HG02852 (cell line): Measurements from ENCODE around the gene GPR157.
"Not testable (repeated sequence)": the region's sequence is repeated elsewhere in the genome, so short reads cannot be mapped to it uniquely, and the experiment has no call there.

Source experiments
- ATAC-seq: cut with Tn5 transposase; IDR thresholded peaks from one replicate; pipeline ENCODE4 v1.9.1; 2021; ENCODE audit warnings: mild to moderate bottlenecking, moderate library complexity; ENCODE audit not compliant: unreplicated experiment

Gene GPR157, protein sequence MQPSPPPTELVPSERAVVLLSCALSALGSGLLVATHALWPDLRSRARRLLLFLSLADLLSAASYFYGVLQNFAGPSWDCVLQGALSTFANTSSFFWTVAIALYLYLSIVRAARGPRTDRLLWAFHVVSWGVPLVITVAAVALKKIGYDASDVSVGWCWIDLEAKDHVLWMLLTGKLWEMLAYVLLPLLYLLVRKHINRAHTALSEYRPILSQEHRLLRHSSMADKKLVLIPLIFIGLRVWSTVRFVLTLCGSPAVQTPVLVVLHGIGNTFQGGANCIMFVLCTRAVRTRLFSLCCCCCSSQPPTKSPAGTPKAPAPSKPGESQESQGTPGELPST

DNA sequence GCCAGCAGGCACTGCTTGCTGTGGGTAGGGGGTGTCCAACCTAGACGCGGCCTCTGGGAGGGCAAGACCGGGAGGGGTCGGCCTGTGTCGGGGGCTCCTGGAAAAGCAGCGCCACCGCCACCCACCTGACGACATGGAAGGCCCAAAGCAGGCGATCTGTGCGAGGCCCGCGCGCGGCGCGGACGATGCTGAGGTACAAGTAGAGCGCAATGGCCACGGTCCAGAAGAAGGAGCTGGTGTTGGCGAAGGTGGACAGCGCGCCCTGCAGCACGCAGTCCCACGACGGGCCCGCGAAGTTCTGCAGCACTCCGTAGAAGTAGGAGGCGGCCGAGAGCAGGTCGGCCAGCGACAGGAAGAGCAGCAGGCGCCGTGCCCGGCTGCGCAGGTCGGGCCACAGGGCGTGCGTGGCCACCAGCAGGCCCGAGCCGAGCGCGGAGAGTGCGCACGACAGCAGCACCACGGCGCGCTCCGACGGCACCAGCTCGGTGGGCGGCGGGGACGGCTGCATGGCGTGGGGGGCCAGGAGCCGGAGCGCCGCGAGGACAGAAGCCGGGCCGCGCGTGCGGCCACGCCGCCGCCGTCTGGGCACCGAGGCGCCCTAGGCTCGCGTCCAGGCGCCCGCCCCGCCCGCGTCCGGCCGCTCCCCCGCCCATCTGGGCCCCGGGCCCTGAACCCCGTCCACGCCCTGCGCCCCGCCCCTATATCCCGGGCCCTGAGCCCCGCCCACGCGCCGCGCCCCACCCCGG is at the start of gene GPR157:
TSS of gene GPR157 (minus strand) at position 583 of the 746 bp plus-strand sequence. CDS start at position 508, 75 bp downstream.
- ATAC-seq: peak; percentile 50

DNA sequence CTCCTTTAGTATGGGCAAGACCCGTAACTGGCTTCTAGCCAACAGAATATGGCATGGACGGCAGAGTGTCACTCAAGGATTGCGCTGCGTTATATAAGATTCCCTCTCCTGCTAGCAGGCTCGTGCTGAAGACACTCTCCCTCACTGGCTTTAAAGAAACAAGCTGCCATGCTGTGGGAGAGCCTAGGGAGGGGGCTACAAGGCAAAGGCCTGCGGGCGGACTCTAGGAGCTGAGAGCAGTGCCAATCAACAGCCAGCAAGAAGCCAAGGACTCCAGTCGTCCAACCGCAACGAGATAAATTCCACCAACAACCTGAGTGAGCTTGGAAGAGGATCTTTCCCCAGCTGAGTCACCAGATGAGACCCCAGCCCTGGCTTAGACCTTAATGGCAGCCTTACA is 45.9 kb upstream of the GPR157 start:
- no peak for ATAC-seq

DNA sequence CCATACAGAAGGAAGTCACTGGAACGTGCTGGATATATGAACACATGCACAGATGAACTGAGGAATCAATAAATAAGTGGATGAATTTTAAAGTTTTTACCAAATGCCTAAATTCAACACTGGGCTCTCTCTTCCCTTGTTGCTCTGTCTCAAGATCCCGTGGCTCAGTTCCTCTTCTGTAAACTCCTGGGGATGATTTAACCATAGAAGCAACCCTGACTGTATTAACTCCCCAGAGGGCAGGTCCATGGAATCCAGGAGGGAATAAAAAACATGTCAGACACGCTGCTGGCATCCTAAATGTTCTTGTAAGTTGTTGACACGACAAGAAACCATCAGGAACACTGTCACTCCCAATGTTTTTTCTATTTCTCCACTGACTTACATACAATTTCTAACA is 45.3 kb upstream of the GPR157 start:
- no peak for ATAC-seq

DNA sequence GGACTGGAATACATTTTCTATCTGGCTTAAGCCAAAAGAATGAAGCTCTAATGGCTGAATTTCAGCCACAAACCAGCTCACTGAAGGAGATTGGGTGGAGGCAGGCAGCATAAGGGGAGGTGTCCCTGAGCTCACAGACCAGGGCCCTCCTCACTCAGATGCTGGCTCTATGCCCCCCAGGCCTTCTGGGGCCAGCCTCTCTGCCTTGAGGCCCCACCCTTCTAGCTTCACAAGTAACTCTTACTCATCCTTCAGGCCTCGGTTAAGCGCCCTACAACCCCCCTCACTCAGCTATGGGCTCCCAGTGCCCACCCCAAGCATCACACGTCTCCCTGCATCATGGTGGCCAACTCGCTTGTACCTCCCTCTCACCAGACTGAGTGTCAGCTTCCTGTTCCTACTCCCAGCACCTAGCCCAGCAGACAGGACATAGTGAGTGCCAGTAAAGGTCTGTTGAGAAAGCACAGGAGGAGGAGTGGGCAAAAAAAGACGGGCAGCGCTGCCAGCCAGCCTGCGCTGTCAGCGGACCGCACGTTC is 40.8 kb upstream of the GPR157 start:
- no peak for ATAC-seq

DNA sequence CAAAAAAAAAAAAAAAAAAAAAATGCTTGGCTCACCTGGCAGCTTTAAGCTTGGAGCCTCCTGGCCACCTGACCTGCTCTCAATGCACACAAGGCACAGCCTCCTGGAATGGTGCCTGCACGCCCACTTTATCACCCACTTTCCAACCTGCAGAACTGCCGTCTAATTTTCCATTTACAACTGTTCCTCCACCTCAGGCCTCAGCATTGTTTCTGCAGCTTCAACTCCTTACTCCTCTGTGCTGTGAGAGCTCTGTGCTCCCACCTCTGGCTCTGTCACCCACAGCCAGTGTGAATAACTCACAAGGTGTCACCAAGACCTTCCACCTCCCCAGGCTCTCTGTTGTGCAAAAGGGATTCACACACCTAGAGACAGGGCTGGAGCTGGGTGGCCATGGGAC is 38.7 kb upstream of the GPR157 start:
- ATAC-seq: no peak

DNA sequence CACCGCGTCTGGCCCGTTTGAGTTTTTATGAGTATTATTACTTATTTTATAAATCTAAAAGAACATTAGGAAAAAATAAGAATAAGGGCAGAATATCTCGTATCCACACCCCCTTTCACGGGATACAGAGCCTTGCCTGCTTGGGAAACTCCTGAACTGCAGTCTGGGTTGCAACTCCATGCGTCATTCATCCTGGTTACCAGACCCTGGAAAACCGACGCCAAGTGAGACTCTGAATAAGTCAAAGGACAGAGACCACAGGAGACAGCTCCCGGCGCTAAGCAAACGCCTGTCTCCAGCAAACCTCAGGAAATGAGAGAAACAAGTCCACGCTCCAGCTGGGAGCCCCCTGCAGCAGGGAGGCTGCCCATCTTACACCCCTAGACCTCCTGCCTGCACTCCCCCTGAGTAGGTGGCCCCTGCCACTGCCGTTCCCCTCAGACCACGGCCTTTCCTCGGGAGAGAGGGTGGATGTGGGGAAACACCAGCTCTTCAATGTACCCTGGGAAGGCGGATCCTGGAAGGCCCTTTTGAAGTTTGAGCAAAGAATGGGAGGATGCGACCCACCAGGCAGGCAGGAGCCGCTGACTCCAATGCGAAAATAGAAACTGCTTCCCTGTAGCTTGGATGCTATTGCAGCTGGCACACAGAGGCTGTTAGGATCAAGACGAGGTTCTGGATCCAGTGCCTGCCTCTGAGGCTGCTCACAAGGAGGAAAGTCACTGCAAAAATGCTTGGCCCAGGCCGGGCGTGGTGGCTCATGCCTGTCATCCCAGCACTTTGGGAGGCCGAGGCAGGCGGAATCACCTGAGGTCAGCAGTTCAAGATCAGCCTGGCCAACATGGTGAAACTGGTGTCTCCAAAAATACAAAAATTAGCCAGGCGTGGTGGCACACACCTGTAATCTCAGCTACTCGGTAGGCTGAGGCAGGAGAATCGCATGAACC is 37.7 kb upstream of the GPR157 start:
- no peak for ATAC-seq

DNA sequence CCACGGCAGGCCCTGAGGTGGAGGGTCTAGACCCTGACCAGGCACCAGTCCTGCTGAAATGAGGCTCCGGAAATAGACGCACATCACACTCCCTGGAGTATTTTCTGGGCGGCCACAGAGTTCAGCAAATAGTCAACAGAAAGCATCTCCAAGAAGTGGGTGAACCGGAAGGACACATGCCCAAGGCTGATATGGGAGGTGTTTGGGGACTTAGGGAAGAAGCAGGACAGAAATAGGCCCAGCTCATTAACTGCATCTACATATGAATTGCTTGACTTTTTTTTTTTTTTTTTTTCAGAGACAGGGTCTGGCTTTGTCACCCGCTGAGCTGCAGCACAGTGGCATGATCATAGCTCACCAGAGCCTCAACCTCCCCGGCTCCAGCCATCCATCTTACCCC is 36.5 kb upstream of the GPR157 start:
- no peak for ATAC-seq

DNA sequence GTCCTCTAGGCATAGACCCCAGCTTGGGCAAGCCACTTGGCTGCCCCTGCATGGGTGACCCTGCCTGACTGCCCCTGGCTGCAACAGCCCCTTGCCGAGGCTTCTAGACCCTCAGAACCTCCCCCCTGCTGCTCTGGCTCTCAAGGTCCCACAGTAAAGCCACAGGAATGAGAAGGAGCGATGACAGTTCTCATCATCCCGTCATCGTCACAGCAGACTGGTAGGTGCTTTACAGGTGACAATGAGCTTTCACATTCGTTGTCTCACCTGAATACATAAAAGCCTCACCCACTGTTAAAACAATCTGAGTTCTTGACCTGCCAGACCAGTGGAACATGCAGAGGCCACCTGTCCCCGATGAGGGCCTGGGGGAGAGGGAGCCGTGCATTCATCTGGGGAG is 36.0 kb upstream of the GPR157 start:
- no peak for ATAC-seq

DNA sequence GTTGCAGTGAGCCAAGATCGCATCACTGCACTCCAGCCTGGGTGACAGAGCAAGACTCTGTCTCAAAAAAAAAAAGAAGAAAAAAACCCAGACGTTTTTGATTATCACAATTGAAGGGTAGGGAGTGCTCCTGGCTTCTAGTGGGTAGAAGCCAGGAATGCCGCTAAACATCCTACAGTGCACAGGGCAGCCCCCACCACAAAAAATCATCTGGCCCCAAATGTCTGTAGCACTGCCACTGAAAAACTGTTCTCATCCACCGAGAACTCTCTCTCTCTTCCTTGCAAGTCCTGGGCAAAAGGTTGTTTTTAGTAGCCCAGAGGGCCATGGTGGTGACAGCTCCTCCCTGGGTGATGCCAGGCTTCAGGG is 35.6 kb upstream of the GPR157 start:
- no peak for ATAC-seq

DNA sequence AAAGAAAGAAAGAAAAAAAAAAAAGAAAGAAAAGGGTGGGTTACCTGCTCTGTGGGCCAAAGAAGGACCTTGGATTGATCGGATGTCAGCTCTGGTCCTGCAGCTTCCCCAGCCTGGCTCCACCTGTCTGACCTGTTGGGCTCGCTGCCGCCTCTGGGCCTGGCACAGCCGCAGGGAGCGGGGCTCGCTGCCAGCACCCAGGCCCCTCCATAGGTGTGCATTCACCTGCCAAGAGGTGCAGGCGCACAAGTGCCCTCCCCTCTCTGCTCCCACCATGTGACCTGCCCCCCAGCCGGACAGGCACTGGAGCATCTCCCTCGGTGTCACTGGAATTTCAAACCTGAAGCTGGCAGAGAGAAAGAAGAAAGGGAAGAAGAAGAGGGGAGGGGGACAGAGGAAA is 33.1 kb upstream of the GPR157 start:
- no peak for ATAC-seq

DNA sequence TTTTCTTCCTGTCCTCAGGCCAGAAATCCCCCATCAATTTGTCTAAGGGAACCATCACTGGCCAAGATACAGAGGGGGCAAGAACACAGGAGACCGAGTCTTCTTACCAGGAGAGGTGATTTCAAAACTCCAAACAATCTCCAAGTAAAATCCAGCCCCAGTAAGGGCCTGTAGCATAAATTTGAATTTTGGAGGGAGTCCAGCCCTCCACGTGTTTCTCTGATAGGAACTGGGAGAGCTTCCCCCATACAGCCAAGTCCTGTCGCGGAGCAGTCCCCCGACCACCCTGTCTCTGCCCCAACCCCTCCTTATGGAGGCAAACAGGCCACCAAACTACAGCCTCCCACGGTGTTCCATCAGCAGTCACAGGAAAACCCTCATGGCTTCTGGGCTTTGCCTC is 32.4 kb upstream of the GPR157 start:
- no peak for ATAC-seq

DNA sequence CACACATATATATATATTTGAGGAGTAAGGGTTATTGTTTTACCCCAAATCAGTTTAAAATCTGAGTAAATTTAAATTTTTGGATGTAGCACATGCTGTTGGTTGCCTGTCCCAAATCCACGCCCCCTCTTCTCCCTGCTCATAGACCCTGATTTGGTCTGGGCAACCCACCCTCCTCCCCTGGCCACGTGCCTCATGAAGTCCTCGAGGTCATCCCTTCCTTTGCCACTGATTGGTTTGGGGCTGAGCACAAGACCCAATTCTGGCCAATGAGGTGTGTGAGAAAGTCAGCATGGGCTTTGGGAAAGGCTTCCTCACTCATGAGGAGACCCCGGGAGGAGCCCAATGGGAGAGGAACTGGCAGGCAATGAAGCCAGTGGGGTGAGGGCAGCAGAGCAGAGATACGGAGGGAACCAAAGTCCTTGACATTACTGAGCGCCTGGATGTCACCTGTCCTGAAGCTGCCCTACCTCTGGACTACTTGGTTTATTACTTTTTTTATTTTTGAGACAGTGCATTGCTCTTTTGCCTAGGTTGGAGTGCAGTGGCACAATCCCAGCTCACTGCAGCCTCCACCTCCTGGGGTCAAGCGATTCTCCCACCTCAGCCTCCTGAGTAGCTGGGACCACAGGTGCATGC is 31.3 kb upstream of the GPR157 start:
- ATAC-seq: no peak

DNA sequence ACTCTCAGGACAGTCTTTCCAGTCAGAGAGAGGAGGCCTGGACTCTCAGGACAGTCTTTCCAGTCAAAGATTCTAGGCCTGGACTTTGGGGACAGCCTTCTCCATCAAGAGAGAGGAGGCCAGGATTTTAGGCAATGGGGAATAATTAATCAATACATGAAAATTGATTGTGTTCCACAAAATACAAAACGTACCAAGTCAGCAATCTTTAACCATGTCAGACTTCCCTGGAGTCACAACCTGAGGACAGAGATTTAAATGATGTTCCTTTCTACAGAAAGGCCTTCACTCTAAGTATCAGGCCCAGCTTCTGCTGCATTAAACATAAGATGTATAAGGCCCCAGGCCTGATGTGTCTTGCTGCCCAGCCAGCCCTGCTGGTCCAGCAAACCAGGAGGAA is 27.0 kb upstream of the GPR157 start:
- no peak for ATAC-seq

DNA sequence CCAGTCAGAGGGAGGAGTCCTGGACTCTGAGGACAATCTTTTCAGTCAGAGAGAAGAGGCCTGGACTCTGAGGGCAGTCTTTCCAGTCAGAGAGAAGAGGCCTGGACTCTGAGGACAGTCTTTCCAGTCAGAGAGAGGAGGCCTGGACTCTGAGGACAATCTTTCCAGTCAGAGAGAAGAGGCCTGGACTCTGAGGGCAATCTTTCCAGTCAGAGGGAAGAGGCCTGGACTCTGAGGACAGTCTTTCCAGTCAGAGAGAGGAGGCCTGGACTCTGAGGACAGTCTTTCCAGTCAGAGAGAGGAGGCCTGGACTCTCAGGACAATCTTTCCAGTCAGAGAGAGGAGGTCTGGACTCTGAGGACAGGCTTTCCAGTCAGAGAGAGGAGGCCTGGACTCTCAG is 26.5 kb upstream of the GPR157 start:
- not testable (repeated sequence) for ATAC-seq

DNA sequence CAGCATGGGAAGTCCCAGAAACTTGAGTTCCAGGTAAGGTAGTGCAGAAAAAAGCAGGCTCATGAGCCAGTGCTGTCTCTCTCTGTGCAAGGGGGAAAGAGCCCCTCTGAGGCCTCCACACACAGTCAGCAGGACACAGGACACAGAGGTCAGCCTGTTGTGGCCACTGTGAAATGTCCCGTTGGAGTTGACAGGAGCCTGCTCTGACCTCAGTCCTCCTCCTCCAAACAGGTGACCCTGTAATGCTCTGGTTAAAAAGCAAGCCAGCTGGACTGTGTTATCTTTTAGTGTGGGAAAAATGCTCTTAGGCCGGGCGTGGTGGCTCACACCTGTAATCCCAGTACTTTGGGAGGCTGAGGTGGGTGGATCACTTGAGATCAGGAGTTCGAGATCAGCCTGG is 24.2 kb upstream of the GPR157 start:
- no peak for ATAC-seq

DNA sequence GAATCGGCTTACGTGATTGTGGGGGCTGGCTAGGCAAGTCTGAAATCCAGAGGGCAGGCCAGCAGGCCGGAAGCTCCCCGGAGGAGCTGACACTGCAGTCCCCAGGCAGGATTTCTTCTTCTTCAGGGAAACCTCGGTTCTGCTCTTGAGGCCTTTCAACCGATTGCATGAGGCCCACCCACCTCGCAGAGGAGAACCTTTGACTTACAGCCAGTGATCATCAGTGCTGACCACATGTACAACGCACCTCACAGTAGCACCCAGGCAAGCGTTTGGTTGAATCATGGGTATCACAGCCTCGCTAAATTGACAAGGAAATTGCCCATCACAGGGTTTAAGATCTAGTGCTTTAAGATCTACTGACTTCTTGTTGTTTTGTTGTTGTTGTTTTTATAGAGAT is 23.6 kb upstream of the GPR157 start:
- ATAC-seq: no peak

DNA sequence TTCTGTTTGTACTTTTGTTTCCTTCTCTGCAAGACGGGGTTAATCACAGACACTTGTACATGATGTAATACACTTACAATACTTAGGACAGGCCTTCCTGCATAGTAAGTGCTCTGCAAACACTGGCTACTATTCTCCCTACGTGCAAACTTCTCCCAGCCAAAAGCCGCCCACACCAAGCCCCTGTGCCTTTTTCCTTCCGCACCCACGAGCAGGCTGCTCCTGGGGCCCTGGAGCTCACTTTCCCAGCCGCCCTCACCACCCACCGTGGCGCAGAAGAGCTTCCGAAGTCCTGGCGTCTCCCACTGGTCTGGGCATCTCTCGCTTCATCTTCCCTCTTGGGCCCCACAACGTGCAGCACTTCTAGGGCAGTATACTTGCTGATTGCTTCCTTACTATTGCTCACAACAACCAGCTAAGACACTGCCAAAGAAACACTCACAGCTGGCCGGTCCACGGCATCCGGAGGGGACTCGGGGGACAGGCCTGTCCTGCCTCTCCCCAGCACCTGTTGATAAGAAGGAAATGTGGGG is 22.5 kb upstream of the GPR157 start:
- ATAC-seq: no peak

DNA sequence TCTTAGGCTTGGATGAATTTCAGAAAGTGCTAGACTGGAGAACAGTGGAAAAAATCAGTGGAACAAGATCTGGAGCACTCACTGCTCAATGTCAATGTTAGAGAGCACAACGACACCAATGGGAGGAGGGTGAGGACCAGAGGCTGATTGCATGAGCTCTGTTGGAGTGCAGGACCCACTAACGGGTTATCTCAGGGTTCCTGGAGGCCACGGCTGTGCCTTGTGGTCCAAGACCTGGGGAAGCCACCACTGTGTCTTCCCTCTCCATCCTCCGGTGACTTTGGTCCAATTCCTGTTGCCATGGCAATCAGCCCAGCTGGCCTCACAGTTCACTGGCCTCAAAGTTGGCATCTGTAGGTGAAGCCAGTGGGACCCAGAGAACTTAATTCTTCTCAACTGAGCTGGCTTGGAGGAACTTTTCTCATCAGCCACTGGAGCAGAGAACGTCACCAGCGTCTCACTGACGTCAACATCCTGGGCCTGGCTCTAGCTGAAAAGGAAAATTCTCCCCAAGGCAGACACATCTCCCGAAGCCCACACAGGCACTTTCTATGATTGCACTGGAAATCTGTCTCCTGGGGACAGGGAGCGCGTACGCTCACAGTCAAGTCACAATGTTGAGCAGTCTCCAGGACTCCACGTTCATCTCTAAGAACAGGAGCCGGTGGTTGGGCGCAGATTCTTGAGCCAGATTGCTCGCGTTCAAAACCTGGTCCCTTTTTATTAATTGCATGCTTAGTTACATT is 21.9 kb upstream of the GPR157 start:
- no peak for ATAC-seq

DNA sequence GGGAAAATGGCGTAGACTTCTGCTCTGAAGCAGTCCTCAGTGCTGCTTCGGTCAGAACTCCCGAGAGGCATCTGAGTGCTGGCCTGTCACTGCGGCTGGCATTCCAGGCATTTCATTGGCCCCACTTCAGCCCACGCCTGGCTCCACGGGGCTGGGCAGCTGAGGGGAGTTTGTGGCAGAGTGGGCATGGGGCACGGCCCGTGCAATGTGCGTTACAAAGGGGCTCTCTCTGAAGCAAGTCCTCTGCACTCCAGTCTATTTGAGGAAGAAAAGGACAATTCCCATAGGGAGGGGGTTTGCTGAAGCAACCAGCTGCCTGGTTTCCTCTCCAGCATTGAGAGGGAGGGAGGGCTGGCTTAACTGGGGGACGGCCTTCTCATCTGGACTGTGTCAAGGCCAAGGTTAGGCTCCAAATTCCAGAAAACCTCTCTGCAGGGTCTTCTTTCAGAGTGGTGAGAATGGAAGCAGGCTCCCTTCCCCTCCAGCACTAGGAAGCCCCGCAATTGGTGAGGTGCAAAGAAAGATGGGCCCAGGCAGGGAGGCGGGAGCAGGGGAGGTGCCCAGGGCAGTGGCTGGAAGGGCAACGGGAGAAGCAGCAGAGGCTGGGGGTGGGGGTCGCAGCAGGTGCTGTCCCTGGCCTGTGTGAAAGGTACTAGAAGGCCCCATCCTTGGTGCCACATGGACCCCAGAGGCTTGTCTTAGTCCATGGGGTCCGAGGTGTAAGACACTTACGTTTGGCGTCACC is 21.1 kb upstream of the GPR157 start:
- ATAC-seq: no peak
